HT1080 (cell line): ENCODE measurements around the gene RMND5B. TPM values are rescaled to one million over a fixed set of nuclear protein-coding genes. Genes with fewer than 3 reads are reported as not detected.
"Not testable (repeated sequence)": the region's sequence is repeated elsewhere in the genome, so short reads cannot be mapped to it uniquely, and the experiment has no call there.

Experiments
- DNase-seq: peaks from one replicate; pipeline ENCODE4 v3.0.0-alpha.2; 2015; ENCODE audit warnings: low read depth
- total RNA-seq: library from RNA; depleted of rRNA; stranded (reverse); fragments of >200 nt; shearing (Covaris generic); gene quantifications from 2 replicates; pipeline ENCODE4 v1.2.3, GENCODE V29; 2014

RMND5B gene
- total RNA-seq, 1 experiment from 2014 or later = 23.0 TPM

GRCh38 chr5:178130234-178130575 lies 609 bp upstream of the RMND5B start:
- not testable (repeated sequence) for DNase-seq

DNA sequence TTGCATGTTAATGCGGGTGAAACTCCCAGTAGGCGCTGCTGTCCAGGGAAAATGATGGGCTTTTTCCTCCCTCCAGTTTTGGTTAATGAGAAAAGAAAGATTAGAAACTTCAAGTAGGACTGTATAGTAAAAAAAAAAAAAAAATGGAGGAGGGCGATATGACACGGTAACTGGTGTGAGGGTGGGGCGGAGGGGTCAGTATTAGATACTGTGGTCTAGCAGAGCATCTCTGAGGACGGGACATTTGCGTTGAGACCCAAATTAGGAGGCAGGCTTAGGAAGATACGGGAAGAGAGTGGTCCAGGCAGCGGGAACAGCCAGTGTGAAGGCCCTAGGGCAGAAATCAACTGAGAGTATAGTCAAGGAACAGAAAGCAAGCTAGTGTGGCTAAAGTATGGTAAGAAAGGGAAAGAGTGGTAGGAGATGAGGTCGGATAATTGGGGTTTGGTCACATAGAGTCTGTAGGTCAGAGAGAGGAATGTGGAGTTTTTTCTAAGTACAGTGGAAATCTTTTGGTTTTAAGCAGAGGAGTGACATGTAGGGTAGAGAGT lies 707 bp downstream of the RMND5B start:
- no peak for DNase-seq

DNA sequence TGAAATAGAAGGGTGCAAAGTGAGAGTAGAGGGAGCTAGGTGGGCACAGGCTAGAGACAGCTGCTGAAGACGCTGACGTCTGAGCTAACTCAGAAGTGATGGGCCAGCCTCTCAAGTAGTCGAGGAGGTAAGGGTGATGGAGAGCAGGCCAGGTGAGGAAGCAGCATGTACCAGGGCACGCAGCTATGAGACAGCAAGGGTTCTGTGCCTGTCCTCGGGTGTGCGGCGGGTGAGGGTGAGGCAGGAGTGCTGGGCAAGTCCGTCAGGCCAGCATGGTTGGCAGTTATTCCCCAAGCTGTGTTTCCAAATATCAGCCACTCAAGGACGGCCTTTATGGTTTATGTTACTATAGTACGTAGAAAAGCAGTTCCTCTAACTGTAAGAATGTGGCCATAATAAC lies 6.2 kb downstream of the RMND5B start:
- DNase-seq = no peak

DNA sequence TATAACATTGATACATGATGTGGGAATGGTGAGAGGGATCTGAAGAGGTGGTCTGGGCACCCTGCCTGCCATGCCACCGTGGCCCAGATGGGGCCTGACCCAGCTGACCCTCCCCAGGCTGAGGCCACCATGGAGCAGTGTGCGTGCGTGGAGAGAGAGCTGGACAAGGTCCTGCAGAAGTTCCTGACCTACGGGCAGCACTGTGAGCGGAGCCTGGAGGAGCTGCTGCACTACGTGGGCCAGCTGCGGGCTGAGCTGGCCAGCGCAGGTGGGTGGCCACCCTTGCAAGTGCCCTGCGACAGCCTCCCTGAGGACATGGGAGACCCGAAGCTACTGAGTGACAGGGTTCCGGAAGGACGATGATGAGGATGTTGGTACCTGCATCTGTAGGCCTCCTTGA lies 7.2 kb downstream of the RMND5B start:
- DNase-seq = no peak

GRCh38 chr5:178141550-178141949 lies 10.7 kb downstream of the RMND5B start:
- DNase-seq = no peak

DNA sequence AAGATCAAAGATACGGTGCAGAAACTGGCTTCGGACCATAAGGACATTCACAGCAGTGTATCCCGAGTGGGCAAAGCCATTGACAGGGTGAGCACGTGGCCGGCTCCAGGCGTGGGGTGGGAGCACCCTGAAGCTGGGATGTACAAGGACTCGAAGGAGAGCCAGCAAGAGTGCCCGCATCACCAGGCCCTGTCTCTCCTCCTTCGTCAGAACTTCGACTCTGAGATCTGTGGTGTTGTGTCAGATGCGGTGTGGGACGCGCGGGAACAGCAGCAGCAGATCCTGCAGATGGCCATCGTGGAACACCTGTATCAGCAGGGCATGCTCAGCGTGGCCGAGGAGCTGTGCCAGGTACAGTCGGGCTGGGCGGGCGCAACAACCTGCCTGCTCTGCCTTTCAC lies 11.8 kb downstream of the RMND5B start:
- no peak for DNase-seq

DNA sequence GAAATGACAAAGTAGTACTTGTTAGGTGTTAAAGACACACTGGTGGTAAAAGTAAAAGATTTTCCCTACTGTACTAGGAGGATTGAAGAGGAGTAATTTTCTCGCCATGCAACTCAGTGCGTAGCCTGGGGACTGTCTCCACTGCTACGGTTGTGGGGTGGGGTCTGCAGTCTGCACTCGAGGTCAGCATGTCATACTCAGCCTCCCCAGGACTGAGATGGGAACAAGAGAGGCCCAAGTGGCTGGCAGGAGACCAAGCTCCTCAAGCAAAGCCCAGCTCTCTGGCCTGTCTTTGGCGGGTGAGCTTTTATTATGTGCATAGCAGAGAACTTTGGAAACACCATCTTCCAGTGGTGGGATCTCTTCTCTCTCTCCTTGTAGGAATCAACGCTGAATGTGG lies 12.4 kb downstream of the RMND5B start:
- no peak for DNase-seq

GRCh38 chr5:178143901-178144300 lies 13.1 kb downstream of the RMND5B start:
- no peak for DNase-seq

DNA sequence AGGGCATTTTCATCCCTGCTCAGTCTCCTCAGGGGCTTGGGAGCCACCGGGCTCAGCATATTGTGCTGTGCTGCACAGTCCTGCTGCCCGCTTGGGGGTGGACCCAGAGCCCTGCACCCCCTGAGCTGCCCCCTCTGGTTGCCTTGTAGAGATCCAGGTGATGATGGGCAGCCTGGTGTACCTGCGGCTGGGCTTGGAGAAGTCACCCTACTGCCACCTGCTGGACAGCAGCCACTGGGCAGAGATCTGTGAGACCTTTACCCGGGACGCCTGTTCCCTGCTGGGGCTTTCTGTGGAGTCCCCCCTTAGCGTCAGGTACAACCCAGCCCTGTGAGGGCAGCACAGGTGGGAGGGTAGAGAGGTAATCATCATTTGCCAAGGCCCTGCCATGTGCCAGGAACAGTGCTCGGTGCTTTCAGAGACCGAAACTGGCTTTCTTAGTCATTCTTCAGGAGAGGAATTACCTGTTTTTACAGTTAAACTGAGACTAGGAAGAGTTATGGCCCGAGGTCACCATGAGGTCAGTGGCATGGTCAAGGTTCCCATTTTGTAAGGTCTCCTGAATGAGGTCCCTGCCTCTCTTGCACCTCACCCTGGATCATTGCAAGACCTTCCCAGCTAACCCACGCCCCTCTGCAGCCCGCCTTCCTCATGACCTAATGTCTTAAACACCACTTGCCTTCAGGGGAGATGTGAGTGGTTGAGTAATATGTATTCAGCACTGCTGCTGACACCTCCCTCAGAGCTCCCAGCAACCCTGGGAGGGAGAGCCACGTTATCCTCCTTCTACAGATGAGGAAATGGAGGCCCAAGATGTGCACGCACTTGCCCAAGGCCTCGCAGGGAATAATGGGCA lies 15.4 kb downstream of the RMND5B start:
- peak; percentile 45 for DNase-seq

GRCh38 chr5:178147406-178147805 lies 16.6 kb downstream of the RMND5B start:
- DNase-seq = no peak

DNA sequence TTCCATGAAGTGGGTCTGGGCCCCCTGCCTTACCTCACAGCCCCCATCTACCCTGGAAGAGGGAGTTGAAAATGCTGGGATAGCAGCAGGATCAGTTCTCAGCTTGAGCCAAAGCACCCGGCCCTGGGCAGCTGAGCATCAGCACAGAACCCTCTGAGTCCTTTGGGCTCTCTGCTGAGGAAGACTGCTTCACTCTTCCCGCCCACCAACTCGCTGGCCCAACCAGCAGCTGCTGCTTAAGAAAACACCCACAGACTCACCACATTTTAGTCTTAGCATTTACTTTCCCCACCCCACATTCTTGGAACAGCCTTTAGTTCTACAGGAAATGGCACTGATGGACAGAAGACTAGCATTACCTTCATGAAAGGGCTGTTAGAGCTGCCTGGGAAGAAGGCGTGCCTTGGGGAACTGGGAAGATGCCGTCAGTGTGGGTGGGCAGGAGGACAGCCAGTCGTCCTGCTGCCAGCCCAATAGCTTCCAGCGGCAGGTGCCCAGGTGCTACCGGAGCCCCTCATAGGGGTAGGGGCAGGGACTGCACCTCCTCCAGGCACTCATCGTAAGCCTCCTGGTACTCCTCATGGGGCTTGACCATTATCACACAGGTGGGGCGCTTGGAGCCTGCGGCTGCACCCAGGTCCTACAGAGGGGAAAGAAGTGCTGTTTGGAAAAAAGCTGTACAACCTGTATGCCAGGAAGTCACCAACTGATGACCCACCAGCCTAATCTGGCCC lies 18.6 kb downstream of the RMND5B start:
- no peak for DNase-seq

DNA sequence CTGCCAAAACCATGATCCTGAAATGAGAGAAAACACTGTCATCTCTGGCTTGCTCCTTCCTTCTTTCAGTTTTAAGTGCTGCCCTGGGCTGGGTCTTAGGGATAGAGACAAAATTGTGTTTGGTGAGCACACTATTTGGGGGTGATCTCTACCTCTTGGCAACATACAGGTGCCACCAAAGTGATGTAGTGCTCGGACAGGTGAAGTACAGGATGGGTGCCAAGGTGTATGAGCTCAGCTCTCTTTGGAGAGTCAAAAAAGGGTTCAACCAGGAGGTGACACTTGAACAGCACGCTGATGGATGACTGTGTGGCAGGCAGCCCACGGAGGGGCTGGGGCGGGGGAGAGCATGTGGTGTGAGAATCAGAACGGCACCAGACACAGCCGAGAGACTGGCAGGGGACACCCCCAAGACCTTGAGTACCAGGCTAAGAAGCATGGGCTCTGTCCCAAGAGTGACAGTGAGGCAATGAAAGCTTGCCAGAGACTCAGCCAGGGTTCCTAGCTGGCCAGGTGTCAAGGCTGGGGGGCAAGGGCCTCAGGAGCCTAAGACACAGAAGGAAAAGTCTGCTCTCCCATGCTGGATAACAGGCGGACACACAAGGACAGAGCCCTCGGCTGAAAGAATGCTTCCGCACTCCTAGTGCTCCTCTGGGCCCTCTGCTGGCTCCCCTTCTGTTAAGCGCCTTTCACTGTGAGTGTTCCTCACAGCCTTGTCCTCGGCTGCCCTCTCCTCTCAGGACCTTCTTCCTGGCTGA lies 20.3 kb downstream of the RMND5B start:
- no peak for DNase-seq

GRCh38 chr5:178152491-178153444 lies 22.0 kb downstream of the RMND5B start:
- DNase-seq = no peak

- DNase-seq = peak; percentile 97
Measured at GRCh38 chr5:178153530-178154340, 22.9 kb downstream of the RMND5B start, which contains the start of gene NHP2. Gene NHP2 (minus strand): TSS chr5:178153885. CDS start chr5:178153817, 68 bp downstream.

GRCh38 chr5:178155065-178155464 lies 24.3 kb downstream of the RMND5B start:
- DNase-seq = no peak

GRCh38 chr5:178160176-178160575 lies 29.4 kb downstream of the RMND5B start:
- DNase-seq = no peak

- DNase-seq = no peak
Measured at GRCh38 chr5:178162481-178162880, 31.7 kb downstream of the RMND5B start.

GRCh38 chr5:178163772-178164735 lies 33.2 kb downstream of the RMND5B start:
- peak; percentile 66 for DNase-seq
